HG02642 (cell line): ENCODE measurements around the gene JPH3.
A peak's percentile ranks its signal among the peaks of the same experiment; 100 is the strongest.

ENCODE experiments used
- ATAC-seq: cut with Tn5 transposase; IDR thresholded peaks from one replicate; pipeline ENCODE4 v1.9.1; 2021; ENCODE audit warnings: mild to moderate bottlenecking; ENCODE audit not compliant: unreplicated experiment, poor library complexity

JPH3 gene

GRCh38 chr16:87690911-87691685 is 88.8 kb downstream of the JPH3 start:
- ATAC-seq: no peak

- ATAC-seq: no peak
Measured at GRCh38 chr16:87691686-87692079, 89.4 kb downstream of the JPH3 start.

DNA sequence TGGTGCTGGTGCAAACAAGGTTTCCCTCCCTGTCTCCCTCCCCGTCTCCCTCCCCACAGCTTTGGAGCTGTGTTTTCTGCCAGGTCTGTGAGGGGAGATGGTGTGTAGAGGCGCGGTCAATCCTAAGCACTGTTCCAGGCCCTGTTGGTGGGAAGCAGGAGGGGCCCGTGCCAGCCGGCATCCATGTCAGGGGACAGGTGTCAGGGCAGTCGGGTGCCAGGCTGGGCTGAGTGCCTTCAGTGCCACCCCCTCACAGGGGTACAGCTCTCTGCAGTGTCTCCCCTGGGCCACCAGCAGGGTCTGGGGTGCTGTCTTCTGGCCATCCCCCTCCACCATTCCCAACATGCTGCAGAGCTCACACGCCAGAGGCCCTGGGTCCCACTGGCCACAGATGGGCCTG is 89.9 kb downstream of the JPH3 start:
- ATAC-seq: no peak

- ATAC-seq: no peak
Measured at GRCh38 chr16:87692756-87693155, 90.4 kb downstream of the JPH3 start.

- no peak for ATAC-seq
Measured at GRCh38 chr16:87693827-87694226, 91.5 kb downstream of the JPH3 start.

DNA sequence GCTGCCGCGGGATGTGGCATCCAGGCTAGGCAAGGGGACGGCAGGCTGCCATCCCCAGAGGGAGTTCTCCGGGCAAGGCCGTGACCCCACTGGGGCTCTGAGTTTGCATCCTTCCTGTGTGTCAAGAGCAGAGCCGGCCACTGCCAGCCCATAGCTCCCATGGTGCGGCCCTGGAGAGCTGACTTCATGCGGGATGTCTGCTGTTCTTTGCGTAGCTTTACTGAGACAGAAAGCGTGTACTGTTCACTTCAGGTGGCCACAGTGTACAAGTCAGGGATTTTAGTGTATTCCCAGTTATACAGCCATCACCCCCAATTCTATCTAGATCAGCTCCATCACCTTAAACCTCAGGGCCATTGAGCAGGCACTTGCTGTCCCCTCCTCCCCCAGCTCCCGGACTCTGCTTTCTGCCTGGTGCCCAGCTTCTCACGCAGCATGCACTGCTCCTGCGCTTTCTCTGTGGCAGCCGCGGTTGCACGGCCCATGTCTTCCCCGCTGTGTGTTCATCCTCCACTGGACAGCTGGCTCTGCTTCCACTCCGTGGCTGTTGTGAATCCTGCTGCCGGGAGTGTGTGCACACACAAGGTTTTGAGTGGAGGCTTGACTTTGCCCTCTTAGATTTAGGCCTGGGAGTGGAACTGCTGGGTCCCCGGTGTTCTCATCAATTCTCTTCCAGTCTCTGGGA is 92.3 kb downstream of the JPH3 start:
- no peak for ATAC-seq

- ATAC-seq: no peak
Measured at GRCh38 chr16:87695534-87695933, 93.2 kb downstream of the JPH3 start.

DNA sequence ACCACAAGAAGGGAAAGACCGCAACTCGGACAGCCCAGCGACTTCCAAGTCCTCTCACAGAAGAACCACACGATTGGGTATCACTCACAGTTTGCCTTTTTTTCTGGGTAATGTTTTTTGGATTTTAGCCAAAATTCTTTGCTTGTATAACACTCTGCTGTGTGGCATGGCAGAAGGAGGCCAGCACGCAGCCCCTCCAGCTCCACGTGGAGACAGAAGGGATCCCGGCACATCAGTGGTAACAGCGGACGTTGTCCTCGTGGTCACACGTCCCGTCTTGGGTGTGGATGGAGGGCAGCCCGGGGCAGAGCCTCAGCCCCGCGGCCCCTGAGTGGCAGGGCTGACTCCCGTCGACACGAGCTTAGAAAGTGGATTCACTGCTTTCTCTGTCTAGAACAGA is 94.4 kb downstream of the JPH3 start:
- no peak for ATAC-seq

GRCh38 chr16:87697256-87697655 is 94.9 kb downstream of the JPH3 start:
- no peak for ATAC-seq

DNA sequence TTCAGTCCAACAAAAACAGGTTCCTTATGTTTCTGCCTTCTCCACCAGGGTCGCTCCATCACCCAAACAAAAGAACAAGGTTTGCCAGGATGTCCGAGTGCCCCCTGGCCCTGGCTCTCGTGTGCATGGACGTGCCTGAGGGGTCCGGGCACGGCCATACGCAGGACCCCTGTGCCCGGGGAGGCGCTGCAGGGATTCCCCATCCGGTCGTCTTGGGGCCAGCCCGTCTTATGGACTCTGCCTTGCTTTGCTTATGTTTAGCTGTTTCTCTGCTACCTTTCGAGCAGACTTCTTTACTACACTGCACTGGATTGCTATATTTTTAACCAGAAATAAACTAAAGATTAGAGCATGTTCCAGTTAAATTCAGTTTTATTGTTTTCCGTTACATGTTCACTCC is 95.5 kb downstream of the JPH3 start:
- ATAC-seq: no peak

DNA sequence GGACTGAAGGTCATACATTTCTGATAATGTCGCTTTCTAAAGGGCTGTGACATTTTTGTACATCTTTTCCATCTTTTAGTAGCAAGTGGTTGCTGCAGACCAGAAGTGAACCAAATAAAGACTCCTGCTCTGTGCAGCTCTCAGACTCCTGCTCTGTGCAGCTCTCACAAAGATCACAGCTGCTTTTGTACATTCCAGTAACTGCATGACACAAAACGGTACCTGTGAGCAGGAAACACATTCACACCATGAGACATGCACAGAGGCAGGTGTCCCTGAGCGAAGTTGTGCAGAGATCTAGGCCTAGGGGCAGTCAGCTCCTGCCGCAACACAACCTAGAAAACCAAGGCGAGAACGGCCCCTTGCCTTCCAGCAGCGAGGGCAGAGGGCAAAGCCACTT is 95.9 kb downstream of the JPH3 start:
- no peak for ATAC-seq

GRCh38 chr16:87698676-87699199 is 96.4 kb downstream of the JPH3 start:
- no peak for ATAC-seq

DNA sequence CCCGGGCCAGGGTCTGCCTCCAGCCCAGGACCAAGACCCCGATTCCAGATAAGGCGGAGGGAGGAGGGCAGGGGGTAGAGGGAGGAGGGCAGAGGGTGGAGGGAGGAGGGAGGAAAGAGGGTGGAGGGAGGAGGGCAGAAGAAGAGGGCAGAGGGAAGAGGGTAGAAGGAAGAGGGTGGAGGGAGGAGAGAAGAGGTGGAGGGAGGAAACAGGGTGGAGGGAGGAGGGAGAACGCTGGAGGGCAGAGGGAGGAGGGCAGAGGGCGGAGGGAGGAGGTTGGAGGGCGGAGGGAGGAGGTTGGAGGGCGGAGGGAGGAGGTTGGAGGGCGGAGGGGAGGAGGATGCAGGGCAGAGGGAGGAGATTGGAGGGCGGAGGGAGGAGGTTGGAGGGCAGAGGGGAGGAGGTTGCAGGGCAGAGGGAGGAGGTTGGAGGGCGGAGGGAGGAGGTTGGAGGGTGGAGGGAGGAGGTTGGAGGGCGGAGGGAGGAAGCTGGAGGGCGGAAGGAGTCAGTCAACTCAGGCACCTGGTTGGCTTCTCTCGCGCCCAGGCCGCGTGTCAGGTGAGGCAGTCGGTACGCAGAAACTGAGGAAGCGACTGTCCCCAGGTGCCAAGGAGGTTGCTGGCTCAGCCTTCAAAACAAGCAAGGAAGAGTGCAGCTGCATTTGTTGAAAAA is 98.2 kb downstream of the JPH3 start:
- ATAC-seq: no peak

- no peak for ATAC-seq
Measured at GRCh38 chr16:87701078-87701460, 98.8 kb downstream of the JPH3 start.

- ATAC-seq: peak; percentile 31
Measured at GRCh38 chr16:87701505-87701921, 99.2 kb downstream of the JPH3 start.

DNA sequence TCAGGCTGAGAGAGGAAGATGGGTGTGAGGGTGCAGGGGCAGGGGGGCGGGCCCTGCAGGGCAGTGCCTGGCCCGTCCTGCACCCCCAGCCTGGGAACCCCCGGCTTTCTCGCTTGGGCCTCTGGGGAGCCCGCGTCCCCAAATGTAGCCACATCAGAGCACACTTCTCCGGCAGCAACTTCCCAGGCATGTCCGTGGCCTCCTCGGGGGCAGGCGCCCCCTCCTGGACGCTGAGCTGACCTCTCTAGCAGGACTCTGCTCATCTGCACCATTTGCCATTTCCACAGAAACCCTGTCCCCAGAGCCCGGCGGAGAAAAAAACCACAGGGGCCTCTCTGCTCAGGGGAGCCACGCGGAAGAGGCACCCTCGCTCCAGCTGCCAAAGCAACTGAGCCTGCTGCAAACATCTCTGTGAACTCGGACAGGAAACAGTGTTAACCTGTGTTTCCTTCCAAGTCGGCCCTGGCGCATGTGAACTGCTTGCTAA is 100.1 kb downstream of the JPH3 start:
- peak; percentile 43 for ATAC-seq

- ATAC-seq: no peak
Measured at GRCh38 chr16:87703071-87703470, 100.8 kb downstream of the JPH3 start.

DNA sequence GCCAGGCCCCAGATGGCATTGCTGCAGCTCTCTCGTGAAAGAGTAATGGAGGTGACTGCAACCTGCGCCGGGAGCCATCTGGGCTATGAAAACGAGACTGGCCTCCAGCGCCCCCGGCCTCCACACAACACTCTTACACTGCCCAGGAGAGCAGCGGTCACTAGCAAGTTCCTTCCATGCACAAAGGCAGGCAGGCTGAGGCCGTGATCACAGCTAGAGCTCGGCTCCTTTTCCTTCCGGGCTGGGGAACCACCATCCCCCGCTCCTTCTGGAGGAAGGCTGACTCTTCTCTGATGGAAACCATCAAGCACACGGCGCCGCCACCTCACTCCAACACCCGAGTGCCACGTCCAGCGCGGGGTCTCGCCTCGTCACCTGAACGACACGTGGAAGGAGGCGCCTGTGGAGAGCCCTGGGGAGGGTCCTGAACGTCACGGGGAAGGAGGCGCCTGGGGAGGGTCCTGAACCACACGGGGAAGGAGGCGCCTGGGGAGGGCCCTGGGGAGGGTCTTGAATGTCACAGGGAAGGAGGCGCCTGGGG is 101.6 kb downstream of the JPH3 start:
- no peak for ATAC-seq

- ATAC-seq: no peak
Measured at GRCh38 chr16:87704754-87705353, 102.5 kb downstream of the JPH3 start.

- no peak for ATAC-seq
Measured at GRCh38 chr16:87705771-87706277, 103.5 kb downstream of the JPH3 start.
